Liver (tissue), 3 donors: ENCODE data around the gene OXNAD1.
A peak's percentile ranks its signal among the peaks of the same experiment; 100 is the strongest.

Source experiments
- ATF3 ChIP-seq: IDR thresholded peaks from 2 replicates; pipeline ENCODE4 v1.6.1; 2016; ENCODE audit warnings: antibody characterized with exemption
- FOXA1 ChIP-seq: IDR thresholded peaks from 2 replicates; pipeline ENCODE4 v1.6.1; 2016; ENCODE audit warnings: antibody characterized with exemption
- RAD21 ChIP-seq, 2 donors: IDR thresholded peaks; 2 replicates each; pipeline ENCODE4 v1.6.1; 2016; ENCODE audit warnings: antibody characterized with exemption in 2 of 2, mild to moderate bottlenecking in 2 of 2
- REST ChIP-seq: IDR thresholded peaks from 2 replicates; pipeline ENCODE4 v1.6.1; 2016; ENCODE audit warnings: antibody characterized with exemption, mild to moderate bottlenecking
- SP1 ChIP-seq: IDR thresholded peaks from 2 replicates; pipeline ENCODE4 v1.6.1; 2018; ENCODE audit warnings: antibody characterized with exemption, mild to moderate bottlenecking
- TAF1 ChIP-seq: conservative IDR thresholded peaks from 2 replicates; pipeline ENCODE4 v1.6.1; 2016; ENCODE audit warnings: antibody characterized with exemption, mild to moderate bottlenecking
- TF ChIP-seq, protein P1 (sequence below): fragments of 150-350 bp; IDR thresholded peaks from 2 replicates; pipeline ENCODE4 v1.5.1; 2017; ENCODE audit warnings: improper control_type of control experiment, low read depth, low read length; ENCODE audit not compliant: missing input control
- TF ChIP-seq, protein P2 (sequence below): IDR thresholded peaks from 2 replicates; pipeline ENCODE4 v1.6.1; 2016; ENCODE audit warnings: antibody characterized with exemption
- TF ChIP-seq, protein P3 (sequence below): IDR thresholded peaks from 2 replicates; pipeline ENCODE4 v1.6.1; 2016; ENCODE audit warnings: antibody characterized with exemption
- donor health status: healthy.
- donor health status: healthy.

- TF ChIP-seq, protein P1, sequence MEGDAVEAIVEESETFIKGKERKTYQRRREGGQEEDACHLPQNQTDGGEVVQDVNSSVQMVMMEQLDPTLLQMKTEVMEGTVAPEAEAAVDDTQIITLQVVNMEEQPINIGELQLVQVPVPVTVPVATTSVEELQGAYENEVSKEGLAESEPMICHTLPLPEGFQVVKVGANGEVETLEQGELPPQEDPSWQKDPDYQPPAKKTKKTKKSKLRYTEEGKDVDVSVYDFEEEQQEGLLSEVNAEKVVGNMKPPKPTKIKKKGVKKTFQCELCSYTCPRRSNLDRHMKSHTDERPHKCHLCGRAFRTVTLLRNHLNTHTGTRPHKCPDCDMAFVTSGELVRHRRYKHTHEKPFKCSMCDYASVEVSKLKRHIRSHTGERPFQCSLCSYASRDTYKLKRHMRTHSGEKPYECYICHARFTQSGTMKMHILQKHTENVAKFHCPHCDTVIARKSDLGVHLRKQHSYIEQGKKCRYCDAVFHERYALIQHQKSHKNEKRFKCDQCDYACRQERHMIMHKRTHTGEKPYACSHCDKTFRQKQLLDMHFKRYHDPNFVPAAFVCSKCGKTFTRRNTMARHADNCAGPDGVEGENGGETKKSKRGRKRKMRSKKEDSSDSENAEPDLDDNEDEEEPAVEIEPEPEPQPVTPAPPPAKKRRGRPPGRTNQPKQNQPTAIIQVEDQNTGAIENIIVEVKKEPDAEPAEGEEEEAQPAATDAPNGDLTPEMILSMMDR = no peak
- TF ChIP-seq, protein P2, sequence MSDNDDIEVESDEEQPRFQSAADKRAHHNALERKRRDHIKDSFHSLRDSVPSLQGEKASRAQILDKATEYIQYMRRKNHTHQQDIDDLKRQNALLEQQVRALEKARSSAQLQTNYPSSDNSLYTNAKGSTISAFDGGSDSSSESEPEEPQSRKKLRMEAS = peak; percentile 65
- TF ChIP-seq REST (no peak), ATF3 (no peak), RAD21 (IDR thresholded peaks at IDR 0.05) (no peak), TAF1 (no peak), SP1 (no peak), FOXA1 (no peak)
- TF ChIP-seq, protein P3, sequence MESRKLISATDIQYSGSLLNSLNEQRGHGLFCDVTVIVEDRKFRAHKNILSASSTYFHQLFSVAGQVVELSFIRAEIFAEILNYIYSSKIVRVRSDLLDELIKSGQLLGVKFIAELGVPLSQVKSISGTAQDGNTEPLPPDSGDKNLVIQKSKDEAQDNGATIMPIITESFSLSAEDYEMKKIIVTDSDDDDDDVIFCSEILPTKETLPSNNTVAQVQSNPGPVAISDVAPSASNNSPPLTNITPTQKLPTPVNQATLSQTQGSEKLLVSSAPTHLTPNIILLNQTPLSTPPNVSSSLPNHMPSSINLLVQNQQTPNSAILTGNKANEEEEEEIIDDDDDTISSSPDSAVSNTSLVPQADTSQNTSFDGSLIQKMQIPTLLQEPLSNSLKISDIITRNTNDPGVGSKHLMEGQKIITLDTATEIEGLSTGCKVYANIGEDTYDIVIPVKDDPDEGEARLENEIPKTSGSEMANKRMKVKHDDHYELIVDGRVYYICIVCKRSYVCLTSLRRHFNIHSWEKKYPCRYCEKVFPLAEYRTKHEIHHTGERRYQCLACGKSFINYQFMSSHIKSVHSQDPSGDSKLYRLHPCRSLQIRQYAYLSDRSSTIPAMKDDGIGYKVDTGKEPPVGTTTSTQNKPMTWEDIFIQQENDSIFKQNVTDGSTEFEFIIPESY = no peak
Observed at GRCh38 chr3:16335772-16336645, 71.0 kb downstream of the OXNAD1 start.
